ENCODE results near the gene ANK3.

- TF ChIP-seq PREB (CRISPR knock-in tag; IDR thresholded peaks at IDR 0.05; ENCODE audit: borderline replicate concordance), result no peak
- no peak for TF ChIP-seq ATF3 (CRISPR knock-in tag; conservative IDR thresholded peaks at IDR 0.05)
- TF ChIP-seq AFF4 (CRISPR knock-in tag; IDR thresholded peaks at IDR 0.05; ENCODE audit: borderline replicate concordance), result no peak
- TF ChIP-seq NFE2L1 (CRISPR knock-in tag; IDR thresholded peaks at IDR 0.05), result no peak
Observed at GRCh38 chr10:60073397-60073780, 316.3 kb downstream of the ANK3 start.

All from WTC11 (cell line).